HG03280 (cell line): Measurements from ENCODE around the gene GATA5.

Source experiments
- ATAC-seq: cut with Tn5 transposase; IDR thresholded peaks from one replicate; pipeline ENCODE4 v1.9.1; 2021; ENCODE audit warnings: mild to moderate bottlenecking, moderate library complexity; ENCODE audit not compliant: unreplicated experiment

The GATA5 gene

DNA sequence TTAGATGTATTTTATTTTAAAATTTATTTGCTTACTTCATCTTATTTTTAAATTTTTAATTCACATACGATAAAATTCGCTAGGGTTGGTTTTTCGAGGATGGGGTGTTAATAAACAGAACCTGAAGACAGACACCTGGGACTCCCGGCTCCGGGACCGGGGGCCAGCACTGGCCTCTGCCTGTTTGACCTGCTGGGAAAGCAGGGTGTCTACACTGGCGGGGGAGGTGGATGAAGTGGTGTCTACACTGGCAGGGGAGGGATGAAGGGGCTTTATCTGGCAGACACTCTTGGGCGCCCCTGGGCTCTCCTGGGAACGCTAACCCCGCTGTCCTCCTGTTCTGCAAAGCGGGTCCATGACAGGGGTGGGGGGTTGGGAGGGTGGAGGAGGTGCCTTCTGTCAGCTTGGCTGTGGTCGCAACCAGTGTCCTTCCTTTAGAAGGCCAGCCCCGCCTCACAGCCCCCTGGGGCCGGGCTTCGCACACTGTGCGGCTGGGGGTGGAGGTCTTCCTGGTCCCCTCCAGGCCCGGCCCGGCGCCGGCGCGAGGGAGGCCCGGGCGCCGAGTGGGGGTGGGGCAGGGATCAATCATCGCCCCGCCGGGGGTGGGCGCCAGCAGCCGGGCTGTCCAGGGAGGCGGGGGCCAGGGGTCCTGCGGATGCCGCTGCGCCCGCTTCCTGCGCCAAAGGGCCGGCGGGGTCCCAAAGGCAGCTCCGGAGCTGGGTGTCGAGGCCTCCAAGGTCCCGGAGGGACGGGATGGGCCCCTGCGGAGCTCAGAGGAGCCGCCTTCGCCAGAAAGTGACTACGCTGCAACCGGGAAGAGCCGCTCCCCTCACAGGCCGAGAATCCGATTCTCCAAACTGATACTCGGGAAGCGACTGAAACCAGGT, 1.8 kb downstream of the GATA5 start:
- no peak for ATAC-seq

GRCh38 chr20:62472941-62473585, 2.7 kb downstream of the GATA5 start:
- ATAC-seq, result no peak

DNA sequence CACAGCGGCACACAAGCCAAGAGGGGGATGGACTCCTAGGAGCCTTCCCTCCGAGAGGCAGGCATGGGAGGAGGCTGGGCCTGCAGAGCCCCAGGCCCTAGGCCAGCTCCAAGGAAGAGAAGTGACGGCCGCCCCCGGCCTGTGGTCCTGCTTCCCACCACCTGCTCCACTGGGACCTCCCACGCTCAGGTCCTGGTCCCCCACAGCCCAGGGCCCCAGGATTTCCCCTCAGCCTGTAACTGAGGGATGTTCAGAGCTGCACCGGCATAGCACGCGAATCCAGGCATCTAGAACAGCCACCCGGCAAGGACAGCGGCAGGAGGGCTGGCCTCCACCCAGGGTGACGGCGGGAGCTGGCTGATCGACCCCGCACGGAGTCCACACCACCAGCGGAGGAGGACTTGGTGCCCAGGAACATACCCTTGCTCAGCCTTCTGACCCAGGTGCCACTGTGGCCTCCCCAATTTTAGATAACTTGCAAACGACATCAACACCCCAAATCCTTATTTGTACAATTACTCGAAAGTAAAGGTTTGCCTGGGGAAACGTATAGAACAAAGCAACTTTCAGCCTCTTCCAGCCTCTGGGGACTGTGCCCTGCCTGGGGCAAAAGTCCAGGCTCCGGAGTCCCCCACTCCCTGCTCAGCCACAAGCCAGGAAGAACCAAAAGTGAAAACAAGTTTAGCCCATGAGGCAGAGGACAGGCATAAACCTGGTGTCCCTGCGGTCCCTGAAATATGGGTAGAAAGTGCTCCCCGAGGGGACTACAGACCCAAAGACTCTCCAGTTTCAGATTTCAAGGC, 3.5 kb downstream of the GATA5 start:
- ATAC-seq, result no peak

DNA sequence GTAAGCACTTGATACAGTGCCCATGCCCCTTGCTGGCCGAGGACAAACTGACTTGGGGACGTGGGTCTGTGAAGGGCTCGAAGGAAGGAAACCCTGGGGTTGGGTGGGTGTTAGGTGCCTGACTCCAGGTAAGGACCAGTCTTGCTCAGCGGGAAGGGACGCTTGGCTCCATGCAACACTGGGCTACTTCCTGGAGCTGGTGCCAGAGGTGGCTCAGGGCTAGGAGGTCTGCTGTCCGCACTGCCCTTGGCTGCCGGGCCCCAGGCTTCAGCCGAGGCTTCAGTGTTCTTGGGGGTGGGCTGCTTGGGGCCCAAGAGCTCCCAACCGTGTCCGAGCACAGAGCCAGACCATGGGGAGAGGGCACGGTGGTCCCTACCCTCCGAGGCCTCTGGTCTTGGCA, 5.3 kb downstream of the GATA5 start:
- no peak for ATAC-seq

DNA sequence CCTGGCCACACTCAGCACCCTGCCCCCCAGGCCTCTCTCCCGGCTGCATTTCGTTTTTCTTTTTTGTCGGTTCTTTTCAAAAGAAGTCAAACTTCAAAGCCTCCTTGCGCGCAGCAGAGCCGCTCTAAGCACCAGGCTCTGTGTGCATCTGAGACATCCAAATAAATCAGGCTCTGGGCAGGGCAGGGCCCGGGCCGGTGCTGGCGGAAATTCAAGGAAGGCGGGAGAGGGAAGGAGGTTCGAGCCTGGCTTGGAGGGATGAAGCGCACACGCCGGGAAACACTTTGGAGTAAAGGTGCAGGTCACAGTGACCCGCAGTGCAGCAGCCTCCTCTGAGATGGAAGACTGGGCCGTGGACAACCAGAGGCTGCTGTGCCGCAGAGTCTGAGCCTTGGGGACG, 5.8 kb downstream of the GATA5 start:
- no peak for ATAC-seq

- ATAC-seq, result no peak
Observed at GRCh38 chr20:62469352-62469751, 6.4 kb downstream of the GATA5 start.

- no peak for ATAC-seq
Observed at GRCh38 chr20:62466806-62467537, 8.8 kb downstream of the GATA5 start.

GRCh38 chr20:62466072-62466760, 9.6 kb downstream of the GATA5 start:
- no peak for ATAC-seq

- ATAC-seq, result no peak
Observed at GRCh38 chr20:62464990-62465389, 10.8 kb downstream of the GATA5 start.

- no peak for ATAC-seq
Observed at GRCh38 chr20:62464425-62464770, 11.4 kb downstream of the GATA5 start.

- ATAC-seq, result no peak
Observed at GRCh38 chr20:62463651-62464424, 12.0 kb downstream of the GATA5 start.

- ATAC-seq, result no peak
Observed at GRCh38 chr20:62462976-62463592, 12.7 kb downstream of the GATA5 start.

GRCh38 chr20:62461834-62462233, 14.0 kb downstream of the GATA5 start:
- no peak for ATAC-seq

- ATAC-seq, result no peak
Observed at GRCh38 chr20:62461157-62461556, 14.6 kb downstream of the GATA5 start.

- no peak for ATAC-seq
Observed at GRCh38 chr20:62460678-62461077, 15.1 kb downstream of the GATA5 start.

GRCh38 chr20:62459488-62459887, 16.3 kb downstream of the GATA5 start:
- no peak for ATAC-seq

GRCh38 chr20:62458275-62459251, 17.2 kb downstream of the GATA5 start:
- ATAC-seq, result no peak

DNA sequence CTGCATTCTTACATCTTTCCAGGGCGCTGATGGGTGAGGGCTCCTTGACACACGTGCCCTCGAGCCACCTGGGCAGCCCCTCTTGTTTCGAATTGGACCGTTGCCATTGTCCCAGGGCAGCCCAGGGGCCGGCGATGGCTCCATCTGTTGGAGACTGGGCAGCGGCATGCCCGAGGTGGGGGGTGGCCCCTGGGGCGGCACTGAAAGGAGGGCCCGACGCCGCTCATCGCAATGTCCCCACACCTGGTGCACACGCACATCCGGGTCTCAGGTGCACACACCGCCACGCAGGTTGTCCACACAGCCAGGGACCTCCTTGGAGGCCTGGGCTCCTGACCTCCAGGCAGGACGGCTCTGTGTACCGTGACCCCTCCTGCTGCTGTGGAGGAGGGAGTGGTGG, 18.0 kb downstream of the GATA5 start:
- ATAC-seq, result no peak
